Ovary (tissue), 3 donors: Measurements from ENCODE around the gene CAPZA1.

Experiments used
- CTCF ChIP-seq, 3 donors: fragments of 450-650 bp in 2 of 3; fragments of 200-600 bp in 1 of 3; IDR thresholded peaks; one replicate each; pipeline versions ENCODE4 v1.5.1 to v1.8.0; 2016 to 2022; ENCODE audit warnings: antibody characterized with exemption in 3 of 3, mild to moderate bottlenecking in 1 of 3
- EP300 ChIP-seq: sonication (generic); formaldehyde crosslinking; IDR thresholded peaks from one replicate; pipeline ENCODE4 v1.6.1; 2017; ENCODE audit warnings: antibody characterized with exemption
- POLR2A ChIP-seq: fragments of 450-650 bp; IDR thresholded peaks from one replicate; pipeline ENCODE4 v1.6.1; 2017; ENCODE audit warnings: antibody characterized with exemption, mild to moderate bottlenecking, moderate library complexity
- donor health status: DM: no; HTN: no; CAD: no.

GRCh38 chr1:112696578-112697314 is 77.1 kb downstream of the CAPZA1 start:
- TF ChIP-seq CTCF (IDR thresholded peaks at IDR 0.05) (no peak), POLR2A (no peak), EP300 (no peak)
